Parathyroid adenoma (tissue), 2 donors: Measurements from ENCODE around the gene LPAR1.

Experiments used
- H2AFZ ChIP-seq: fragments of 300-600 bp; sonication (generic); one replicate; pipeline ENCODE4 v1.7.0; 2017; ENCODE audit warnings: antibody characterized with exemption, mild to moderate bottlenecking
- H3K27ac ChIP-seq: fragments of 300-600 bp; sonication (generic); one replicate; pipeline ENCODE4 v1.7.0; 2017
- H3K27me3 ChIP-seq: fragments of 300-600 bp; sonication (generic); one replicate; pipeline ENCODE4 v1.7.0; 2017; ENCODE audit warnings: low read length; ENCODE audit not compliant: control insufficient read depth, insufficient read depth
- H3K36me3 ChIP-seq: fragments of 300-600 bp; sonication (generic); one replicate; pipeline ENCODE4 v1.7.0; 2017; ENCODE audit warnings: low read length; ENCODE audit not compliant: control insufficient read depth, insufficient read depth
- H3K4me1 ChIP-seq: fragments of 300-600 bp; sonication (generic); one replicate; pipeline ENCODE4 v1.7.0; 2017; ENCODE audit warnings: control low read depth
- H3K4me2 ChIP-seq: fragments of 300-600 bp; sonication (generic); one replicate; pipeline ENCODE4 v1.7.0; 2017; ENCODE audit warnings: low read length
- H3K4me3 ChIP-seq: fragments of 300-600 bp; sonication (generic); one replicate; pipeline ENCODE4 v1.7.0; 2017; ENCODE audit warnings: low read depth, low read length
- H3K79me2 ChIP-seq: fragments of 300-600 bp; sonication (generic); one replicate; pipeline ENCODE4 v1.7.0; 2017; ENCODE audit warnings: control low read depth
- H3K9ac ChIP-seq: fragments of 300-600 bp; sonication (generic); one replicate; pipeline ENCODE4 v1.7.0; 2017; ENCODE audit warnings: mild to moderate bottlenecking
- H3K9me3 ChIP-seq: fragments of 300-600 bp; sonication (generic); one replicate; pipeline ENCODE4 v1.7.0; 2017; ENCODE audit warnings: low read length; ENCODE audit not compliant: control insufficient read depth
- CTCF ChIP-seq: fragments of 300-600 bp; sonication (generic); IDR thresholded peaks from one replicate; pipeline ENCODE4 v1.7.0; 2017; ENCODE audit warnings: antibody characterized with exemption, mild to moderate bottlenecking
- donor health status: primary hyperparathyroidism.

Gene LPAR1

GRCh38 chr9:110897943-110898342 is 140.3 kb downstream of the LPAR1 start:
- Histone ChIP-seq H3K4me3 (no peak overlapping the region), H3K36me3 (no peaks in the 10 kb centered on the region), H3K9ac (no peak overlapping the region), H3K79me2 (no peaks in the 10 kb centered on the region), H2AFZ (no peak overlapping the region), H3K9me3 (no peaks in the 10 kb centered on the region), H3K27me3 (no peaks in the 10 kb centered on the region), H3K27ac (no peak overlapping the region), H3K4me1 (no peaks in the 10 kb centered on the region), H3K4me2 (no peak overlapping the region)
- no peak for TF ChIP-seq CTCF

GRCh38 chr9:110895147-110895905 is 142.9 kb downstream of the LPAR1 start:
- H3K9ac ChIP-seq, result no peak overlapping the region
- no peak overlapping the region for H3K4me3 ChIP-seq
- H2AFZ ChIP-seq, result no peak overlapping the region
- TF ChIP-seq CTCF, result no peak
- no peaks in the 10 kb centered on the region for H3K9me3 ChIP-seq
- no peaks in the 10 kb centered on the region for H3K27me3 ChIP-seq
- no peak overlapping the region for H3K27ac ChIP-seq
- no peaks in the 10 kb centered on the region for H3K4me1 ChIP-seq
- no peaks in the 10 kb centered on the region for H3K79me2 ChIP-seq
- H3K4me2 ChIP-seq, result no peak overlapping the region
- no peaks in the 10 kb centered on the region for H3K36me3 ChIP-seq

- H3K9me3 ChIP-seq, result no peaks in the 10 kb centered on the region
- no peak for TF ChIP-seq CTCF
These were observed 143.5 kb downstream of the LPAR1 start for GRCh38 chr9:110894731-110895130.

GRCh38 chr9:110892689-110893088 is 145.6 kb downstream of the LPAR1 start:
- Histone ChIP-seq H3K4me1 (no peaks in the 10 kb centered on the region), H3K27ac (no peak overlapping the region)

More at GRCh38 chr9:110894731-110895130, 143.5 kb downstream of the LPAR1 start:
- H3K27me3 ChIP-seq, result no peaks in the 10 kb centered on the region
- H3K4me2 ChIP-seq, result no peak overlapping the region
- H3K79me2 ChIP-seq, result no peaks in the 10 kb centered on the region
- H2AFZ ChIP-seq, result no peak overlapping the region
- H3K4me1 ChIP-seq, result no peaks in the 10 kb centered on the region
- H3K9ac ChIP-seq, result no peak overlapping the region
- H3K4me3 ChIP-seq, result no peak overlapping the region
- H3K36me3 ChIP-seq, result no peaks in the 10 kb centered on the region
- H3K27ac ChIP-seq, result no peak overlapping the region

More at GRCh38 chr9:110892689-110893088, 145.6 kb downstream of the LPAR1 start:
- Histone ChIP-seq H3K79me2 (no peaks in the 10 kb centered on the region), H2AFZ (no peak overlapping the region), H3K27me3 (no peaks in the 10 kb centered on the region), H3K4me2 (no peak overlapping the region), H3K4me3 (no peak overlapping the region), H3K9me3 (no peaks in the 10 kb centered on the region), H3K36me3 (no peaks in the 10 kb centered on the region), H3K9ac (no peak overlapping the region)
- TF ChIP-seq CTCF, result no peak
